AG09319 (cell line): ENCODE results near the gene NCKAP5.

Experiments used
- DNase-seq: peaks from one replicate; pipeline ENCODE4 v3.0.0-alpha.2; 2010; ENCODE audit warnings: low read depth; ENCODE audit errors: extremely low read depth
- TF ChIP-seq, protein P1 (sequence below): IDR thresholded peaks from 2 replicates; pipeline ENCODE4 v1.5.1; 2011; ENCODE audit warnings: low read depth, mild to moderate bottlenecking, inconsistent platforms, low read length, moderate library complexity

The NCKAP5 gene

DNA sequence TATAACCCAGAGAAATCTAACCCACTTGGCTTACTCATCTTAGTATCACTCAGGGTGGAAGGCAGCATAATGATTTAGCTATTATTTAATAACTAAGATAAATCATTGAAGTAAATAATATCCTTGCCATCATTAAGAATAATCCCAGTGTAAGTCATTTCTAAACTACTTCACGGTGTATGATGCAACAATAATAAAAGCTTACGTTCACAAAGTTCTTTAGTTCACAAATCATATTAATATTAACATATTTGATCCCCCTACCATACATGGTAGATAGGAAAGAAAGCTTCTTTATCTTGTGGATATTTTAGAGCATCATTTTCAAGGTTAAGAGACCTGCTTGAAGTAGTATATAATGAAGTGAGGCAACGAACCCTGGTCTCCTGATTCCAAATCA, 401.0 kb downstream of the NCKAP5 start:
- TF ChIP-seq, protein P1, sequence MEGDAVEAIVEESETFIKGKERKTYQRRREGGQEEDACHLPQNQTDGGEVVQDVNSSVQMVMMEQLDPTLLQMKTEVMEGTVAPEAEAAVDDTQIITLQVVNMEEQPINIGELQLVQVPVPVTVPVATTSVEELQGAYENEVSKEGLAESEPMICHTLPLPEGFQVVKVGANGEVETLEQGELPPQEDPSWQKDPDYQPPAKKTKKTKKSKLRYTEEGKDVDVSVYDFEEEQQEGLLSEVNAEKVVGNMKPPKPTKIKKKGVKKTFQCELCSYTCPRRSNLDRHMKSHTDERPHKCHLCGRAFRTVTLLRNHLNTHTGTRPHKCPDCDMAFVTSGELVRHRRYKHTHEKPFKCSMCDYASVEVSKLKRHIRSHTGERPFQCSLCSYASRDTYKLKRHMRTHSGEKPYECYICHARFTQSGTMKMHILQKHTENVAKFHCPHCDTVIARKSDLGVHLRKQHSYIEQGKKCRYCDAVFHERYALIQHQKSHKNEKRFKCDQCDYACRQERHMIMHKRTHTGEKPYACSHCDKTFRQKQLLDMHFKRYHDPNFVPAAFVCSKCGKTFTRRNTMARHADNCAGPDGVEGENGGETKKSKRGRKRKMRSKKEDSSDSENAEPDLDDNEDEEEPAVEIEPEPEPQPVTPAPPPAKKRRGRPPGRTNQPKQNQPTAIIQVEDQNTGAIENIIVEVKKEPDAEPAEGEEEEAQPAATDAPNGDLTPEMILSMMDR: no peak
- DNase-seq: no peak

DNA sequence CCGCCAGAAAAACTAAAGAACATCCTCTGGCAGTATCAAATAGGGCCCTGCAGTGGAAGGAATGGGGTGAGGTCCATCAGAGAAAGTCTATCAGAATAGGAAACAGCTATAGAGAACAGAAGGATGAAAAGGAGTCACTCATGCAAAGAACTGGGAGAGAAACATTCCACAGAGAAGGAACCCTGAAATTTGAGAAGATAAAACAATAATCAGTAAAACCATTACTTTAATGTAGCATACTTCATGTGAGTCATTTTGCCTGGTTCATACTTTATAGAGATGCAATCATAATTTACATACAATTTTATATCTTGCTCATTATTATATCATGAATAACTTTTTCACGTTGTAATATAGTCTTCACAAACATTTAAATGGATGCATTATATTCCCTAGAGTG, 402.2 kb downstream of the NCKAP5 start:
- TF ChIP-seq, protein P1: no peak
- no peak for DNase-seq

DNA sequence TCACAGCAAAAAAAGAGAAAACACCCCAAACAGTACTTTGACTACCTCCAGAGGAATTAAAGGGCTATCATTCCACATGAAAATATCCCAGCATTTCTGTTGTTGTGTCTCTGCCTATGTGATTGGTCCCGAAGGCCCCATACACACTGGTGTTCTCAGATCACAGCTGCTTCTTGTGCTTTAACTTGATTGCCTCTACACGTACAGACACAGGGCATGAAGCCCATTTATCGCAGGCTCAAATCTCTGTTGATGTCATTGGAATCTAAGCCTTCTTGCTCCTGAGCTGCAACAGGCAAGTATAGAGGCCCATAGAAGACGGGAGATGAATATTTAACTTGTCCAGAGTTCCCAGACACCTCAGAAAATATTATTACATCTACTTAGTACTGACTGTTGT, 405.2 kb downstream of the NCKAP5 start:
- DNase-seq: no peak
- TF ChIP-seq, protein P1: no peak

DNA sequence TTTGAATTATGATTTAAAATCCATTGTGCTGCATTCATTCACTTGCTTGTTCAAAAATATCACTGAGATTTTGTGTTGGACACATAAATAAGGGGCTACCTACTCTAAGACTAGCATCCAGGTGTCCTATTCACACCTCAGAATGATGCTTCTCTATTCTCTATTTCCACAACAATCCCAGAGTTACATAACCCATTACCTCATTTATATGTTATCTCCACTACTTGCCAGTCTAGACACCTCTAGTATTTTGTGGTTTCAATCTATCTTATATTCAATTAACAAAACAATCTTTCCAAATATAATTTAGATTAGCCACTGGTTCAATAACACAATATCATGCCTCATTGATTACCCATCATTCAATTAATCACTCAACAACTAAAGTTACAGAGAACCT, 409.8 kb downstream of the NCKAP5 start:
- no peak for DNase-seq
- TF ChIP-seq, protein P1: no peak

DNA sequence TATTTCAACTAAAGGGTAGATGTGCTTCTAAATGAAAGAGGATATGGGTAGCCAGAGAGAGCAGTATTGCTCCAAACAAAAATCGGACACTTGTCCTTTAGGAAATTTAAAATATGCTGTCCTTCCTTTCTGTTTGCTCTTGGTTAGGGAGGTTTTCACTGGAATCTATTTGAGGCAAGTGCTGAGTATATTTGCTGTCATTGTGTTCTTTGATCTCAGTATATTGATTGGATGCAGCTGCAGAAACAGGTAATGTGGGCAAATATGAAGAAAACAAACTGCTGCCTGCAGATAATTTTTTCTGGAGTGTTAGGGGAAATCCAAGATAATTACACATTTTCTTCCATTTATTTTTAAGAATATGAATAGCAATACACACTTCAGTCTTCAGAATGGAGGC, 410.2 kb downstream of the NCKAP5 start:
- DNase-seq: no peak
- TF ChIP-seq, protein P1: no peak

DNA sequence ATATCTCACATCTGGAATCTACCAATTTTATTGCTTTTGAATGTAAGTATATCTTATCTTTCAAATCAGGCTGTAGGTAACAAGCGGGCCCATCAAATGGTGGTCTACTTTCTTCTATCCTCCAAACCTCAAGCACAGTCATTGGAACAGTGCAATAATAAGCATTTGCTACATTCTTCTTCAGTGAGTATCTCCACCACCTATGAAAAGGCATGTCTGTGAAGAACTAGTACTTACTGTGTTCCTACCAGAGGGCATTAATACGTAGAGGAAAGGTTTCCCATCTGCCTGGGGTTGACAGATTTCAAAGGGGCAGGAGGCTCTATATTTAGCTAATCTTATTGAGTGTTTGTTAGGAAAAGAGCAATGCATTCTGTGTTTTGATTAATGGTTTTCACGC, 411.1 kb downstream of the NCKAP5 start:
- TF ChIP-seq, protein P1: no peak
- DNase-seq: no peak

DNA sequence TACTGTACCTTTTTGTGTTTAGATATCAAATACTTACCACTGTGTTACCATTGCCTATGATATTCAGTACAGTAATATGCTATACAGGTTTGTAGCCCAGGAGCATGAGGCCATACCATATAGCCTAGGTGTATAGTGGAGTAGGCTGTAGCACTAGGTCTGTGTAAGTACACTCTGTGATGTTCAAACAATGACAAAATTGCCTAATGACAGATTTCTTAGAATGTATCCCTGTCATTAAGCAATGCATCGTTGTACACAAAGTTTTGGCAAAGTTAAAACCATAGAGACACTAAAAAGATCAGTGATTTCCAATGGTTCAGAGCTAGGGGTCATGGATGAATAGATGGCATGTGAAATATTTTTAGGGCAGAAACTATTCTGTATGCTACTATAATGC, 415.5 kb downstream of the NCKAP5 start:
- TF ChIP-seq, protein P1: no peak
- no peak for DNase-seq

DNA sequence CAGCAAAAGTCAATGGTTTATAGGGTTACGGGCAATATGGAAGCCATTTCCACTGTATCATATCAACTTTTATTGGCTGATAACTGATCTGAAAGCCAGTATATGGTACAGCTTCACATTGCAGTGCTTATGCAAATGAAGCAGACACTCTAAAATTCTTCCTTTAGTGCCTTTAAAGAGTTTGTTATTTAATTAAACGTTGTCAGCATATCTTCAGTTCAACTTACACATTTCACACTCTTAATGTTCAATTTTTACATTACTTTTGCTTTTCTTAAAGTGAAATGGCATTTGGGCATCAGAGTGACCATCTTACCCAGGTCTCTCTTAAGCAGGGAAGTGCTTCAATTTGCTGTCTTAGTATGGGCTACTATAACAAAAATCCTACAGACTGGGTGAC, 420.1 kb downstream of the NCKAP5 start:
- TF ChIP-seq, protein P1: no peak
- DNase-seq: no peak
